Osteoblast (primary cell): Measurements from ENCODE around the gene UTS2B. TPM values are rescaled to one million over a fixed set of nuclear protein-coding genes. Genes with fewer than 3 reads are reported as not detected.

Experiments used
- DNase-seq: peaks from one replicate; pipeline ENCODE4 v3.0.0; 2011; ENCODE audit warnings: low spot score, mixed read lengths; ENCODE audit not compliant: insufficient read length; ENCODE audit errors: missing footprints
- H2AFZ ChIP-seq: 2 replicates; pipeline ENCODE4 v1.6.0; 2011; ENCODE audit warnings: mild to moderate bottlenecking, low read length
- H3K27ac ChIP-seq: 2 replicates; pipeline ENCODE4 v1.5.1; 2011; ENCODE audit warnings: mild to moderate bottlenecking, low read depth, low read length, moderate library complexity
- H3K27me3 ChIP-seq: 2 replicates; pipeline ENCODE4 v1.6.0; 2012; ENCODE audit warnings: mild to moderate bottlenecking, control low read depth, inconsistent platforms, low read length, moderate library complexity; ENCODE audit not compliant: insufficient read depth
- H3K36me3 ChIP-seq: 2 replicates; pipeline ENCODE4 v1.5.1; 2011; ENCODE audit warnings: mild to moderate bottlenecking, low read length, control low read depth, moderate library complexity; ENCODE audit not compliant: insufficient read depth
- H3K4me1 ChIP-seq: 2 replicates; pipeline ENCODE4 v1.5.1; 2011; ENCODE audit warnings: mild to moderate bottlenecking, low read length, control low read depth, moderate library complexity; ENCODE audit not compliant: insufficient read depth
- H3K4me2 ChIP-seq: 2 replicates; pipeline ENCODE4 v1.6.0; 2011; ENCODE audit warnings: mild to moderate bottlenecking, low read length; ENCODE audit not compliant: insufficient read depth
- H3K4me3 ChIP-seq: fragments of 200-600 bp; sonication (generic); 3 replicates; pipeline ENCODE4 v1.5.1; 2012; ENCODE audit warnings: mild to moderate bottlenecking, low read length, inconsistent platforms; ENCODE audit not compliant: insufficient read depth
- H3K79me2 ChIP-seq: 2 replicates; pipeline ENCODE4 v1.6.0; 2012; ENCODE audit warnings: mild to moderate bottlenecking, low read length, control low read depth, inconsistent platforms; ENCODE audit not compliant: insufficient read depth
- H3K9me3 ChIP-seq: 2 replicates; pipeline ENCODE4 v1.5.1; 2011; ENCODE audit warnings: low read depth, low read length, control low read depth
- H4K20me1 ChIP-seq: 2 replicates; pipeline ENCODE4 v1.6.0; 2012; ENCODE audit warnings: mild to moderate bottlenecking, low read length, control low read depth; ENCODE audit not compliant: insufficient read depth
- total RNA-seq: library from RNA; depleted of rRNA; stranded (reverse); fragments of >200 nt; gene quantifications from 2 replicates; pipeline ENCODE4 v1.2.3, GENCODE V29; 2012
- TF ChIP-seq, protein P1 (sequence below): IDR thresholded peaks from 2 replicates; pipeline ENCODE4 v1.5.1; 2011; ENCODE audit warnings: mild to moderate bottlenecking, low read depth, low read length, moderate library complexity; ENCODE audit errors: extremely low read depth

UTS2B gene
- total RNA-seq, 1 donor = 1.1 TPM

DNA sequence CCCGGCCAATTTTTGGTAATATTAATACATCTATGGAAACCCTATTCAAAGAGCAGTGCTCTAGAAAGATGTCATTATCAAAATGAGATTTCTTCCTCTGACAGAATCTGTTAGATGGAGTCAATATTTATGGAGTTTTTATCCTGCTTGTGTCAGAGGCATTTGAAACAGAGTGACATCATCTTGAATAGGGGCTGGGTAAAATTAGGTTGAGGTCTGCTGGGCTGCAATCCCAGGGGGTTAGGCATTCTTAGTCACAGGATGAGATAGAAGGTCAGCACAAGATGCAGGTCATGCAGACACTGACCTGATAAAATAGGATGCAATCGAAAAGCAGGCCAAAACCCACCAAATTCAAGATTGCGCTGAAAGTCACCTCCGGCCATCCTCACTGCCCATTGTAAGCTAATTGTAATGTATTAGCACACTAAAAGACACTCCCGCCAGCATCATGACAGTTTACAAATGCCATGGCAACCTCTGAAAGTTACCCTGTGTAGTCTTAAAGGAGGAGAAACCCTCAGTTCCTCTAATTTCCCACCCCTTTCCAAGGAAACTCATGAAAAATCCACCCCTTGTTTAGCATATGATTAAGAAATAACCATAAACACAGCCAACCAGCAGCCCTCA lies 28.4 kb downstream of the UTS2B start:
- Histone ChIP-seq H3K4me2 (no peak overlapping the region), H4K20me1 (no peaks in the 10 kb centered on the region), H3K36me3 (no peaks in the 10 kb centered on the region), H3K27me3 (no peaks in the 10 kb centered on the region), H3K79me2 (no peaks in the 10 kb centered on the region), H2AFZ (no peak overlapping the region), H3K27ac (no peak overlapping the region), H3K4me3 (no peak overlapping the region), H3K4me1 (no peaks in the 10 kb centered on the region), H3K9me3 (no peaks in the 10 kb centered on the region)
- TF ChIP-seq, protein P1, sequence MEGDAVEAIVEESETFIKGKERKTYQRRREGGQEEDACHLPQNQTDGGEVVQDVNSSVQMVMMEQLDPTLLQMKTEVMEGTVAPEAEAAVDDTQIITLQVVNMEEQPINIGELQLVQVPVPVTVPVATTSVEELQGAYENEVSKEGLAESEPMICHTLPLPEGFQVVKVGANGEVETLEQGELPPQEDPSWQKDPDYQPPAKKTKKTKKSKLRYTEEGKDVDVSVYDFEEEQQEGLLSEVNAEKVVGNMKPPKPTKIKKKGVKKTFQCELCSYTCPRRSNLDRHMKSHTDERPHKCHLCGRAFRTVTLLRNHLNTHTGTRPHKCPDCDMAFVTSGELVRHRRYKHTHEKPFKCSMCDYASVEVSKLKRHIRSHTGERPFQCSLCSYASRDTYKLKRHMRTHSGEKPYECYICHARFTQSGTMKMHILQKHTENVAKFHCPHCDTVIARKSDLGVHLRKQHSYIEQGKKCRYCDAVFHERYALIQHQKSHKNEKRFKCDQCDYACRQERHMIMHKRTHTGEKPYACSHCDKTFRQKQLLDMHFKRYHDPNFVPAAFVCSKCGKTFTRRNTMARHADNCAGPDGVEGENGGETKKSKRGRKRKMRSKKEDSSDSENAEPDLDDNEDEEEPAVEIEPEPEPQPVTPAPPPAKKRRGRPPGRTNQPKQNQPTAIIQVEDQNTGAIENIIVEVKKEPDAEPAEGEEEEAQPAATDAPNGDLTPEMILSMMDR = no peak
- DNase-seq = no peak

DNA sequence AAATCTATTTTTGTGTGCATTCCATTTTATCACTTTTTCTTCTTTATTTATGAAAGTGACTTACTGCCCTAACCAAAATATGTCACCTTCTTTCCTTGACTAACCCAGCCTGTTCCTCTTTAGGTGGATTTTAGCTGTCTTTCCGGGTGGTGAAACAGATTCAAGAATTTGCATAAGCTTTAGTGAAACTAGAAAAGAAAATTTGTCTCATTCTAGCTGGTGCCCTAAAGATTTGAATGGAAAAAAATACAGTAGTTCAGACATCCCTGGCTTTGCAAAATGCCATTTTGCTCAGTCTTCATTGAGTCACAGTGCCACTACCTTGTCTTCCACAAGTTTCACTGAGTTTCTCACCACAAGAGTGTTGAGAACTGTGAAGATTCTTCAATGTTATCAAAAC lies 29.3 kb downstream of the UTS2B start:
- Histone ChIP-seq H3K27ac (no peak overlapping the region), H3K27me3 (no peaks in the 10 kb centered on the region), H3K4me3 (no peak overlapping the region), H3K36me3 (no peaks in the 10 kb centered on the region), H4K20me1 (no peaks in the 10 kb centered on the region), H3K79me2 (no peaks in the 10 kb centered on the region), H3K4me2 (no peak overlapping the region), H2AFZ (no peak overlapping the region), H3K4me1 (no peaks in the 10 kb centered on the region), H3K9me3 (no peaks in the 10 kb centered on the region)
- DNase-seq = no peak
- TF ChIP-seq, protein P1 = no peak

DNA sequence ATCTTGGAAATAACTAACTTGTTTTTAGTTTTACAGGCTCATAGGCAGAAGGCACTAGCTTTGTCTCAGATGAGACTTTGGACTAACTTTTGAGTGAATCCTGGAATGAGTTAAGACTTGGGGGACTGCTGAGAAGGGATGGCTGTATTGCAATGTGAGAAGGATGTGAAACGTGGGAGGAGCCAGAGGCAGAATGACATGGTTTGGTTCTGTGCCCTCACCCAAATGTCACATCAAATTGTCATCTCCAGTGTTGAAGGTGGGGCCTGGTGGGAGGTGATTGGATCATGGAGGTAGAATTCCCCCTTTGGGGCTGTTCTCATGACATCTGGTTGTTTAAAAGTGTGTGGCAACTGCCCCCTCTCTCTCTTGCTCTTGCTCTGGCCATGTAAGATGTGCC lies 29.9 kb downstream of the UTS2B start:
- no peak overlapping the region for H3K4me2 ChIP-seq
- no peak overlapping the region for H2AFZ ChIP-seq
- no peak overlapping the region for H3K27ac ChIP-seq
- no peaks in the 10 kb centered on the region for H3K9me3 ChIP-seq
- H3K79me2 ChIP-seq = no peaks in the 10 kb centered on the region
- no peaks in the 10 kb centered on the region for H3K27me3 ChIP-seq
- H3K4me3 ChIP-seq = no peak overlapping the region
- no peaks in the 10 kb centered on the region for H4K20me1 ChIP-seq
- H3K4me1 ChIP-seq = no peaks in the 10 kb centered on the region
- H3K36me3 ChIP-seq = no peaks in the 10 kb centered on the region
- TF ChIP-seq, protein P1 = no peak
- DNase-seq = no peak

DNA sequence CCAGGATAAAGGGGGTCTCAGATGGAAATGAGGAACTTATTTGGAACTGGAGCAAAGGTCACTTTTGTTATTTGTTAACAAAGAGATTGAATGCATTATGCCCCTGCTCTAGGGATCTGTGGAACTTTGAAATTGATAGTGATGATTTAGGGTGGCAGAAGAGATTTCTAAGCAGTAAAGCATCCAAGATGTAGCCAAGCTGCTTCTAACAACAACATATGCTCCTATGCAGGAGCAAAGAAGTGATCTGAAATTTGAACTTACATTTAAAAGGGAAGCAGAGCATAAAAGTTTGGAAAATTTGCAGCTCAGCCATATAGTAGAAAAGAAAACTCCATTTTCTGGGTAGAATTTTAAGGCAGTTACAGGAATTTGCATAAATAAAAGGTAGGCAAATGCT lies 31.5 kb downstream of the UTS2B start:
- Histone ChIP-seq H3K27me3 (no peaks in the 10 kb centered on the region), H3K4me2 (no peak overlapping the region)

More for the DNA sequence above, 31.5 kb downstream of the UTS2B start:
- no peak overlapping the region for H3K4me3 ChIP-seq
- H3K9me3 ChIP-seq = no peaks in the 10 kb centered on the region
- H2AFZ ChIP-seq = no peak overlapping the region
- no peaks in the 10 kb centered on the region for H3K79me2 ChIP-seq
- DNase-seq = no peak
- TF ChIP-seq, protein P1 = no peak
- no peaks in the 10 kb centered on the region for H3K36me3 ChIP-seq
- no peak overlapping the region for H3K27ac ChIP-seq
- H4K20me1 ChIP-seq = no peaks in the 10 kb centered on the region
- no peaks in the 10 kb centered on the region for H3K4me1 ChIP-seq
